HepG2 (cell line): ENCODE measurements around the gene IRF6. TPM values are rescaled to one million over a fixed set of nuclear protein-coding genes. Genes with fewer than 3 reads are reported as not detected.

Source experiments
- ATAC-seq: fragments of 200-7000 bp; cut with Tn5 transposase; 3 replicates; pipeline ENCODE4 v1.9.1; 2020; ENCODE audit warnings: mild to moderate bottlenecking, moderate library complexity
- BruUV-seq: library from RNA; stranded (reverse); fragments of 400-500 nt; replicated peaks from 2 replicates; lab custom pipeline; 2021; lab: Mats Ljungman, UMichigan
- CTCF ChIA-PET: fragments of 300-600 bp; formaldehyde crosslinking; extraction: SDS; loops from one replicate; lab custom pipeline; 2021; ENCODE audit warnings: low total read pairs, inconsistent platforms, low intra/inter-chr PET ratio; lab: Yijun Ruan, JAX
- POLR2A ChIA-PET: fragments of 350-600 bp; sonication (Branson Sonifier 250); formaldehyde crosslinking; loops from one replicate; lab custom pipeline; 2020; ENCODE audit warnings: antibody characterized with exemption, inconsistent platforms; lab: Yijun Ruan, JAX
- DNase-seq: peaks from one replicate; pipeline ENCODE4 v3.0.0-alpha.2; 2015; ENCODE audit warnings: low spot score
- FAIRE-seq: peaks from 3 replicates; lab custom pipeline; 2011; peaks lifted over from hg19 to GRCh38; lab: Jason Lieb, UNC
- H2AFZ ChIP-seq: one replicate; pipeline ENCODE4 v1.6.1; 2011; ENCODE audit warnings: low read length, inconsistent platforms
- H3K27ac ChIP-seq: fragments of 300-600 bp; 3 replicates; pipeline ENCODE4 v1.8.0; 2011; ENCODE audit warnings: mixed run types, mild to moderate bottlenecking, mixed read lengths, low read length, inconsistent platforms; ENCODE audit not compliant: insufficient read depth; ENCODE audit errors: extremely low read length
- H3K27me3 ChIP-seq, 2 experiments: fragments of 200-600 bp in 1 of 2; 2 replicates in 1 of 2; 3 replicates in 1 of 2; pipeline versions ENCODE4 v1.6.0 to v1.8.0; 2011; ENCODE audit warnings: low read length in 2 of 2, mild to moderate bottlenecking in 2 of 2, moderate library complexity in 2 of 2, inconsistent platforms in 1 of 2; ENCODE audit not compliant: insufficient read depth in 2 of 2, control insufficient read depth in 1 of 2
- H3K36me3 ChIP-seq, 2 experiments: fragments of 200-600 bp in 1 of 2; replicated peaks in 1 of 2; 2 replicates in 1 of 2; 3 replicates in 1 of 2; pipeline versions ENCODE4 v1.5.1 to v1.8.0; 2011; ENCODE audit warnings: low read length in 2 of 2, inconsistent platforms in 1 of 2; ENCODE audit not compliant: insufficient read depth in 2 of 2, control insufficient read depth in 1 of 2
- H3K4me1 ChIP-seq: 2 replicates; pipeline ENCODE4 v1.5.1; 2012; ENCODE audit warnings: low read length, inconsistent platforms; ENCODE audit not compliant: insufficient read depth
- H3K4me2 ChIP-seq: 2 replicates; pipeline ENCODE4 v1.6.0; 2011; ENCODE audit warnings: low read depth, low read length, inconsistent platforms
- H3K4me3 ChIP-seq, 3 experiments: fragments of 200-600 bp in 1 of 3; sonication (generic), shearing (Covaris generic) in 1 of 3; replicated peaks in 1 of 3; 2 replicates each; pipeline ENCODE4 v1.5.1; 2011 to 2016; ENCODE audit warnings: low read length in 3 of 3, inconsistent platforms in 2 of 3, low read depth in 2 of 3, mild to moderate bottlenecking in 2 of 3, control low read depth in 1 of 3, mixed read lengths in 1 of 3; ENCODE audit not compliant: insufficient read depth in 1 of 3
- H3K79me2 ChIP-seq: one replicate; pipeline ENCODE4 v1.6.1; 2011; ENCODE audit warnings: low read length, inconsistent platforms; ENCODE audit not compliant: insufficient read depth
- H3K9ac ChIP-seq: 2 replicates; pipeline ENCODE4 v1.6.0; 2011; ENCODE audit warnings: mild to moderate bottlenecking, low read depth, low read length, inconsistent platforms; ENCODE audit not compliant: insufficient read depth
- H3K9me3 ChIP-seq: 2 replicates; pipeline ENCODE4 v1.5.1; 2012; ENCODE audit warnings: mild to moderate bottlenecking, low read length
- H4K20me1 ChIP-seq: 2 replicates; pipeline ENCODE4 v1.6.0; 2011; ENCODE audit warnings: inconsistent platforms, mild to moderate bottlenecking, low read length, moderate library complexity; ENCODE audit not compliant: insufficient read depth
- KLF12 ChIP-seq: sonication (generic); formaldehyde crosslinking; IDR thresholded peaks from 2 replicates; pipeline ENCODE4 v1.4.0; 2020; ENCODE audit warnings: missing genetic modification reagents, borderline replicate concordance
- KLF6 ChIP-seq: IDR thresholded peaks from 2 replicates; pipeline ENCODE4 v1.8.0; 2016; ENCODE audit warnings: missing biosample characterization, missing genetic modification reagents
- PHF21A ChIP-seq: sonication (generic); formaldehyde crosslinking; IDR thresholded peaks from 2 replicates; pipeline ENCODE4 v1.5.0; 2020; ENCODE audit warnings: mild to moderate bottlenecking, missing genetic modification reagents
- RFX1 ChIP-seq: fragments of 450-650 bp; IDR thresholded peaks from 2 replicates; pipeline ENCODE4 v1.6.1; 2017
- ZNF670 ChIP-seq: sonication (generic); formaldehyde crosslinking; IDR thresholded peaks from 2 replicates; pipeline ENCODE4 v1.8.0; 2022; ENCODE audit warnings: mild to moderate bottlenecking, missing genetic modification reagents, borderline replicate concordance
- ZNF678 ChIP-seq: sonication (generic); formaldehyde crosslinking; IDR thresholded peaks from 2 replicates; pipeline ENCODE4 v1.4.0; 2020; ENCODE audit warnings: mild to moderate bottlenecking, missing genetic modification reagents
- WGBS: methylation state at CpG from one replicate; pipeline ENCODE4 v1.1.6; 2017; ENCODE audit warnings: low lambda C conversion rate; 5-methylcytosine and 5-hydroxymethylcytosine counted together
- in situ Hi-C: cut with HindIII; loops from 2 replicates; pipeline ENCODE4 v1.10.0; 2017; ENCODE audit warnings: low pct_unique_long_range_greater_than_20kb; ENCODE audit not compliant: extremely low pct_ligation_motif_present
- intact Hi-C: fragments of 100-400 bp; cut with micrococcal nuclease; formaldehyde crosslinking; loops from one replicate; pipeline ENCODE4 v1.10.0; 2022; ENCODE audit not compliant: unreplicated experiment
- polyA plus RNA-seq, 8 experiments: library from polyadenylated mRNA; depleted of rRNA in 3 of 8; stranded (reverse) in 7 of 8; unstranded in 1 of 8; fragments of >200 nt; fragmentation: Illumina TruSeq in 4 of 8; extraction: Trizol in 4 of 8; gene quantifications; 2 replicates each; pipeline versions ENCODE4 v1.2.1 to v1.2.3, GENCODE V29; 2011 to 2016; ENCODE audit warnings: low read depth in 4 of 8, missing spikeins in 1 of 8, mixed read lengths in 1 of 8; ENCODE audit not compliant: insufficient read depth in 1 of 8
- total RNA-seq, 5 experiments: library from RNA; depleted of rRNA; stranded (reverse); fragments of >200 nt; fragmentation: Illumina TruSeq; extraction: Trizol; gene quantifications; 2 replicates each; pipeline ENCODE4 v1.2.3, GENCODE V29; 2016; ENCODE audit warnings: low read depth in 1 of 5
- TF ChIP-seq, protein P1 (sequence below): sonication (generic); formaldehyde crosslinking; IDR thresholded peaks from 2 replicates; pipeline ENCODE4 v1.5.1; 2020; ENCODE audit warnings: mild to moderate bottlenecking, missing genetic modification reagents, moderate library complexity

IRF6 gene
- total and polyA plus RNA-seq, 2 of the 13 experiments (the other 11 are each of a cell fraction or from before 2014, with no cell fraction given) = 0.02 TPM; not detected in 1

DNA sequence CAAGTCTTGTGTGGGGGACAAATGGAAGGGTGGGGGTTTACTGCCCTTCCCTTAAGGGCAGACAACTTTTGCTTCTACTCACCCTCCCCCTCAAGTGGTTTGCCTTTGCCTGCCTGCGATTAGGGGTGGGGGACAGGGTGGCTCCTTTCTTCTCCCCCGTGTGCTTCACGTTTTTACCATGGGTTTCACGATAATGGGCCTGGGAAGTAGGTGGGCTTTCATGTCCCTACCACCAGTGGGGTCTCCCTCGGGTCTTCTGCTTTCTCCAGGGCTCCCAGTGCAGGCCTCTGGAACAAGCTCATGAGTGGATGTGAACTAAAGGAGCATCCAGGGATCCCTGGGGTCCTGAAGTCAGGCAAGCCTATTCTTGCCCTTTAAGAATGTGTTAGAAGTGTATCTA lies 43.4 kb upstream of the IRF6 start:
- BruUV-seq = no TSS peak
- ChIA-PET CTCF (no interaction called here), POLR2A (no interaction called here)
- FAIRE-seq = no peak
- Histone ChIP-seq H3K4me3 (no peak overlapping the region), H3K27me3 (no peaks in the 10 kb centered on the region), H3K4me2 (no peak overlapping the region), H3K36me3 (peaks cover 14 to 65% of the 10 kb centered on the region in 2 experiments), H3K27ac (no peak overlapping the region), H4K20me1 (no peaks in the 10 kb centered on the region), H2AFZ (no peak overlapping the region), H3K9ac (no peak overlapping the region), H3K79me2 (no peaks in the 10 kb centered on the region), H3K4me1 (no peaks in the 10 kb centered on the region), H3K9me3 (no peaks in the 10 kb centered on the region)
- in situ Hi-C loops (no loop called here), intact Hi-C loops (no loop called here)
- DNase-seq = no peak
- TF ChIP-seq KLF6 (CRISPR knock-in tag) = no peak
- TF ChIP-seq PHF21A (CRISPR knock-in tag) = no peak
- TF ChIP-seq RFX1 = no peak
- TF ChIP-seq, protein P1, sequence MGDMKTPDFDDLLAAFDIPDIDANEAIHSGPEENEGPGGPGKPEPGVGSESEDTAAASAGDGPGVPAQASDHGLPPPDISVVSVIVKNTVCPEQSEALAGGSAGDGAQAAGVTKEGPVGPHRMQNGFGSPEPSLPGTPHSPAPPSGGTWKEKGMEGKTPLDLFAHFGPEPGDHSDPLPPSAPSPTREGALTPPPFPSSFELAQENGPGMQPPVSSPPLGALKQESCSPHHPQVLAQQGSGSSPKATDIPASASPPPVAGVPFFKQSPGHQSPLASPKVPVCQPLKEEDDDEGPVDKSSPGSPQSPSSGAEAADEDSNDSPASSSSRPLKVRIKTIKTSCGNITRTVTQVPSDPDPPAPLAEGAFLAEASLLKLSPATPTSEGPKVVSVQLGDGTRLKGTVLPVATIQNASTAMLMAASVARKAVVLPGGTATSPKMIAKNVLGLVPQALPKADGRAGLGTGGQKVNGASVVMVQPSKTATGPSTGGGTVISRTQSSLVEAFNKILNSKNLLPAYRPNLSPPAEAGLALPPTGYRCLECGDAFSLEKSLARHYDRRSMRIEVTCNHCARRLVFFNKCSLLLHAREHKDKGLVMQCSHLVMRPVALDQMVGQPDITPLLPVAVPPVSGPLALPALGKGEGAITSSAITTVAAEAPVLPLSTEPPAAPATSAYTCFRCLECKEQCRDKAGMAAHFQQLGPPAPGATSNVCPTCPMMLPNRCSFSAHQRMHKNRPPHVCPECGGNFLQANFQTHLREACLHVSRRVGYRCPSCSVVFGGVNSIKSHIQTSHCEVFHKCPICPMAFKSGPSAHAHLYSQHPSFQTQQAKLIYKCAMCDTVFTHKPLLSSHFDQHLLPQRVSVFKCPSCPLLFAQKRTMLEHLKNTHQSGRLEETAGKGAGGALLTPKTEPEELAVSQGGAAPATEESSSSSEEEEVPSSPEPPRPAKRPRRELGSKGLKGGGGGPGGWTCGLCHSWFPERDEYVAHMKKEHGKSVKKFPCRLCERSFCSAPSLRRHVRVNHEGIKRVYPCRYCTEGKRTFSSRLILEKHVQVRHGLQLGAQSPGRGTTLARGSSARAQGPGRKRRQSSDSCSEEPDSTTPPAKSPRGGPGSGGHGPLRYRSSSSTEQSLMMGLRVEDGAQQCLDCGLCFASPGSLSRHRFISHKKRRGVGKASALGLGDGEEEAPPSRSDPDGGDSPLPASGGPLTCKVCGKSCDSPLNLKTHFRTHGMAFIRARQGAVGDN (CRISPR knock-in tag) = no peak
- TF ChIP-seq KLF12 (CRISPR knock-in tag) = no peak
- no peak for TF ChIP-seq ZNF678
- no peak for TF ChIP-seq ZNF670 (CRISPR knock-in tag)
- WGBS = 91% methylated on average over 5 of the region's 5 CpGs
- ATAC-seq = no peak
